B cell (primary cell): ENCODE measurements around the gene STMN3.

ENCODE experiments used
- CTCF ChIP-seq: fragments of 200-600 bp; IDR thresholded peaks from one replicate; pipeline ENCODE4 v1.8.0; 2022; ENCODE audit warnings: antibody characterized with exemption, mild to moderate bottlenecking
- EZH2 ChIP-seq: IDR thresholded peaks from 2 replicates; pipeline ENCODE4 v1.6.1; 2012; ENCODE audit warnings: borderline replicate concordance, low read depth, mild to moderate bottlenecking, moderate library complexity, low read length; ENCODE audit not compliant: insufficient read depth, poor library complexity, severe bottlenecking

GRCh38 chr20:63675681-63676368, 22.6 kb upstream of the STMN3 start:
- TF ChIP-seq CTCF = no peak
- no peak for TF ChIP-seq EZH2
